Nephron progenitor cell (in vitro differentiated cells): ENCODE data around the gene TCOF1.

Source experiments
- DNase-seq: peaks from one replicate; pipeline ENCODE4 v3.0.0; 2021
- H3K27ac Mint-ChIP-seq: 2 replicates; pipeline ENCODE4 v1.8.0; 2021; ENCODE audit warnings: mild to moderate bottlenecking, moderate library complexity, mixed read lengths
- H3K27me3 Mint-ChIP-seq: 2 replicates; pipeline ENCODE4 v1.8.0; 2021; ENCODE audit warnings: mild to moderate bottlenecking, low read depth, mixed read lengths; ENCODE audit not compliant: poor library complexity
- H3K36me3 Mint-ChIP-seq: 2 replicates; pipeline ENCODE4 v1.8.0; 2021; ENCODE audit warnings: low read depth, mixed read lengths
- H3K4me1 Mint-ChIP-seq: 2 replicates; pipeline ENCODE4 v1.8.0; 2021; ENCODE audit warnings: mixed read lengths
- H3K4me3 Mint-ChIP-seq: 2 replicates; pipeline ENCODE4 v1.8.0; 2021; ENCODE audit warnings: mild to moderate bottlenecking, moderate library complexity, mixed read lengths
- H3K9me3 Mint-ChIP-seq: 2 replicates; pipeline ENCODE4 v1.8.0; 2021; ENCODE audit warnings: mild to moderate bottlenecking, moderate library complexity, mixed read lengths
- CTCF ChIP-seq: fragments of 200-600 bp; sonication (generic); IDR thresholded peaks from 2 replicates; pipeline ENCODE4 v1.5.0; 2021; ENCODE audit warnings: antibody characterized with exemption

The TCOF1 gene

DNA sequence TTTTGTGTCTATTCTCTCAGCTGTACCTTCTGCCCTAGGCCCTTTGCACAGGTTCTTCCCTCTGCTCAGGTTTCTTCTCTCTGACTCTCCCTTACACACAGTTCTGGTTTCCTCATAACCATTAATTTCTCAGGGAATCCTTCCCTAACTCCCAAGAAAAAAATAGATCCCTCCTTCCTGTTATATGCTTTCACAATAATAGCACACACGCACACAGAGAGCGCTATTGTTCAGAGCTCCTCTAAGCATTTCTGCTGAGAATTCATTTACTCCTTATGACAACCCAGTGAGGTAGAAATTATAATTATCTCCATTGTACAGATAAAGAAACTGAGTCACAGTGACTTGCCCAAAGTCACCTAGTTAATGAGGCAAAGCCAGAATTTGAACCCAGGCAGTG is 1.7 kb upstream of the TCOF1 start:
- TF ChIP-seq CTCF: no peak
- Mint-ChIP-seq H3K4me3 (no peak overlapping the region), H3K36me3 (peaks cover 11% of the 10 kb centered on the region), H3K27me3 (peaks cover 14% of the 10 kb centered on the region), H3K4me1 (peaks cover 36% of the 10 kb centered on the region), H3K9me3 (no peaks in the 10 kb centered on the region), H3K27ac (no peak overlapping the region)
- DNase-seq: no peak

DNA sequence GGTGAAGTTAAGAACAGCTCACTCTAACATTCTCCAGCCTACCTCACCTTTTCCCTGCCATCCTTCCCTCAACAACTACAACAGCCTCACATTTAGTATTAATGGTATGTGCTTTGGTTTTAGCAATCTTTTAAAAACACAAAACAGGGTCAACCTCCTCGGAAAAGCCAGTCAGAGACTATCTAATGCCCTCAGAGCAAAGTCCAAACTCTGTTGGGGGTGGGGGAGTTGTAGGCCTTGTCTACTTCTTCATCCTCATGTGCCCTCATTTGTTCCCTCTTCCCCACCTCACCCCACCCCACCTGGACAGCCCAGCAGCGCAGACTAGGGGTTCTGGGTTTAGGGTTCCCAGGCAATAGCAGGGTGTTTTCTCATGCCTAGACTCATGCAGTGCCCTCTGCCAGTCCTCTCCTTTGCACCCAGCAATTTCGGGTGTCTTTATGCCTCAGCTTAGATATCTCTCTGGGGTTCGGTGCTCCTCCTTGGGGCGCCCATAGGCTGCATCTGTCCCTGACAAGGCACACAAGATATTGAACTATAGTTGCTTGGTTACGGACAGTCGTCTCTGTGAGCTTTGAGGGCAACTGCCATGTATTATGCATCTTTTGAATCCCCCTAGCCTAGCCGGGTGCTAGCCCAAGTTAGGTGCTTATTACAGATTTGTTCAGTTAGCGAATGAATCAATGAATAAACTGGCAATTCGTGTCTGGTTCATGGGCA is 762 bp upstream of the TCOF1 start:
- Mint-ChIP-seq H3K4me3 (peak overlapping the region; percentile 87), H3K9me3 (no peaks in the 10 kb centered on the region), H3K36me3 (peaks cover 20% of the 10 kb centered on the region), H3K27me3 (peaks cover 14% of the 10 kb centered on the region), H3K4me1 (peaks cover 33% of the 10 kb centered on the region), H3K27ac (no peak overlapping the region)
- no peak for DNase-seq
- no peak for TF ChIP-seq CTCF

DNA sequence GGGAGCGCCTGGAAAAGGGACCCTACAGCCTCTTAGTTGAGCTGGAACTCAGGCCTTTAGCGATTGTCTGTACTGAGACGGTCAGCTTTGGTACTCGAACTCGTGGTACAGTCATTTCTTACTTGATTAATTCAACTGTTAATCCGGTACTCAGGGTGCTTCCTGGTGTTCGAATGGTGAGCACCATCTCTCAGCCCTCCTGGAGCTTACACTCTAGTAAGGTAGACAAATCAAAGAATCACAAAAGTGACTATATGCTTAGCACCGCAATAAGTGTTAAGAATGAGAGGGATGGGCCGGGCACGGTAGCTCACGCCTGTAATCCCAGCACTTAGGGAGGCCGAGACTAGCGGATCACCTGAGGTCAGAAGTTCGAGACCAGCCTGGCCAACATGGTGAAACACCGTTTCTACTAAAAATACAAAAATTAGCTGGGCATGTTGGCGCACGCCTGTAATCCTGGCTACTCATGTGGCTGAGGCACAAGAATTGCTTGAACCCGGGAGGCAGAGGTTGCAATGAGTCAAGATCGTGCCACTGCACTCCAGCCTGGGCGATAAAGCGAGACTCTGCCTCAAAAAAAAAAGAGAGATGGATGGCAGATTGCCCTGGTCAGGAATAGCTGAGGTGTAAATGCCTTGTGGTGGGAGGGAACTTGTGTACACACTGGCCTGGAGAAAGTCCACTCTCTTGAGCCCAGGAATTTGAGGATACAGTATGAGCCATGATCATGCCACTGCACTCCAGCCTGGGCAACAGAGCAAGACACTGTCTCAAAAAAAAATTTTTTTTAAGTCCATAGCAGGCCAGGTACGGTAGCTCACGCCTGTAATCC is 981 bp downstream of the TCOF1 start:
- TF ChIP-seq CTCF: no peak
- H3K27ac Mint-ChIP-seq: peak overlapping the region; percentile 20
- peaks cover 14% of the 10 kb centered on the region for H3K27me3 Mint-ChIP-seq
- peak overlapping the region; percentile 87 for H3K4me3 Mint-ChIP-seq
- peaks cover 27% of the 10 kb centered on the region for H3K36me3 Mint-ChIP-seq
- H3K4me1 Mint-ChIP-seq: peaks cover 33% of the 10 kb centered on the region
- no peak for DNase-seq
- no peaks in the 10 kb centered on the region for H3K9me3 Mint-ChIP-seq

DNA sequence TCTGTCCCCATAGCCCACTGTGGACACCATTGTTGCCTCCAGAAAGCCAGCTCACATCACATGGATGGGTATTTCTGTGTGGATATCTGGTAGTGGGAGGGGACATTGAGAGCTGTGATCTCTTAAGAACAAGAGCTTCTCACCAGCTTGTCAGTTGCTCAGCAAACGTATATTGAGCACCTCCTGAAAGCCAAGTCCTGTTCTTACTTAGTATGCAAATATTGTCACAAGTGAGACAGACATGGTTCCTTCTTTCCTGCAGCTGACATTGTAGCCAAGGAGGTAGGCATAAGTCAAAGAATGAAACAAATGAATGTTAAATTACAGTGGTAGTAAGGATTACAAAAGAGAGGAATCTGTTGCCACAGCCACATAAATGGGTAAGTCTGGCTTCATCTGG is 3.8 kb downstream of the TCOF1 start:
- no peak overlapping the region for H3K27ac Mint-ChIP-seq
- peaks cover 3% of the 10 kb centered on the region for H3K27me3 Mint-ChIP-seq
- DNase-seq: no peak
- no peak overlapping the region for H3K4me3 Mint-ChIP-seq
- peaks cover 38% of the 10 kb centered on the region for H3K36me3 Mint-ChIP-seq
- H3K9me3 Mint-ChIP-seq: no peaks in the 10 kb centered on the region
- peaks cover 26% of the 10 kb centered on the region for H3K4me1 Mint-ChIP-seq
- TF ChIP-seq CTCF: no peak

DNA sequence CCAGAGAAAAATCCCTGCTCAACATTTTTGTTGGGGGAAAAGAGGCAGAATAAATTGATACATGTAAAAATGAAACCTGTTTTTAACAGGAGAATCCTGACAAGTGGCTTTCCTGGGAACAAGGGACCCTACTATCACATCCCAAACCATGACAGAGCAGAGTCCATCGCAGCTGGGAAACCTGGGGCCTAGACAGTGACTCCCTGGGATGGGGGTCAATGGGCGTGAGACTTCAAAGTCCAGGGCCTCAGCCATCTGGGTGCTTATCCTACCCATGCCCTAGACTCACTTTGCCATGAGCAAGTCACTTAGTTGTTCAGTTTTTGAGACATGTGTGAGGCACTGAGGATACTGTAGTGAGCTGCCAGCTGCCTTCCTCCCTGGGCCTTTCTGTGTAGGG is 5.7 kb downstream of the TCOF1 start:
- no peak for TF ChIP-seq CTCF
- H3K36me3 Mint-ChIP-seq: peaks cover 43% of the 10 kb centered on the region
- H3K4me3 Mint-ChIP-seq: no peak overlapping the region
- no peak for DNase-seq
- H3K4me1 Mint-ChIP-seq: peaks cover 18% of the 10 kb centered on the region
- H3K27me3 Mint-ChIP-seq: no peaks in the 10 kb centered on the region
- peak overlapping the region; percentile 23 for H3K27ac Mint-ChIP-seq
- H3K9me3 Mint-ChIP-seq: no peaks in the 10 kb centered on the region
